Kidney epithelial cell (primary cell): ENCODE results near the gene CA12. TPM values are rescaled to one million over a fixed set of nuclear protein-coding genes. Genes with fewer than 3 reads are reported as not detected.

ENCODE experiments used
- DNase-seq: peaks from one replicate; pipeline ENCODE4 v3.0.0-alpha.2; 2010; ENCODE audit warnings: low read depth
- H3K27me3 ChIP-seq: 2 replicates; pipeline ENCODE4 v1.6.0; 2011; ENCODE audit warnings: low read length; ENCODE audit not compliant: control insufficient read depth, insufficient read depth
- H3K36me3 ChIP-seq: 2 replicates; pipeline ENCODE4 v1.5.1; 2011; ENCODE audit warnings: low read length; ENCODE audit not compliant: control insufficient read depth, insufficient read depth
- H3K4me3 ChIP-seq: 2 replicates; pipeline ENCODE4 v1.5.1; 2011; ENCODE audit warnings: low read depth, mild to moderate bottlenecking, control low read depth, low read length
- CTCF ChIP-seq: IDR thresholded peaks from 2 replicates; pipeline ENCODE4 v1.5.1; 2011; ENCODE audit warnings: mild to moderate bottlenecking, moderate library complexity, low read length, control low read depth, inconsistent platforms; ENCODE audit not compliant: insufficient read depth, poor library complexity, severe bottlenecking
- total RNA-seq: library from RNA; depleted of rRNA; stranded (reverse); fragments of >200 nt; gene quantifications from 2 replicates; pipeline ENCODE4 v1.2.3, GENCODE V29; 2015

Gene CA12
- 2.9 and 4.3 TPM in 2 replicates for total RNA-seq

GRCh38 chr15:63381301-63382204, at the start of gene CA12:
Gene CA12, minus strand, starts transcription at chr15:63381846. Its CDS starts 126 bp downstream, at chr15:63381720.
- Histone ChIP-seq H3K27me3 (no peaks in the 10 kb centered on the region), H3K4me3 (peak within 1 kb of the TSS; percentile 53), H3K36me3 (no peaks in the 10 kb centered on the region)
- no peak for DNase-seq
- no peak for TF ChIP-seq CTCF

GRCh38 chr15:63430766-63431451, 49.3 kb upstream of the CA12 start:
- no peak for TF ChIP-seq CTCF
- no peak for DNase-seq
- Histone ChIP-seq H3K36me3 (no peaks in the 10 kb centered on the region), H3K4me3 (no peak overlapping the region), H3K27me3 (no peaks in the 10 kb centered on the region)

GRCh38 chr15:63426552-63426951, 44.9 kb upstream of the CA12 start:
- H3K36me3 ChIP-seq, result no peaks in the 10 kb centered on the region
- no peaks in the 10 kb centered on the region for H3K27me3 ChIP-seq
- H3K4me3 ChIP-seq, result no peak overlapping the region
- no peak for TF ChIP-seq CTCF
- DNase-seq, result no peak

- H3K27me3 ChIP-seq, result no peaks in the 10 kb centered on the region
- no peak overlapping the region for H3K4me3 ChIP-seq
- DNase-seq, result no peak
- no peak for TF ChIP-seq CTCF
- no peaks in the 10 kb centered on the region for H3K36me3 ChIP-seq
Measured at GRCh38 chr15:63425426-63425985, 43.9 kb upstream of the CA12 start.

GRCh38 chr15:63422891-63423590, 41.4 kb upstream of the CA12 start:
- Histone ChIP-seq H3K4me3 (no peak overlapping the region), H3K36me3 (no peaks in the 10 kb centered on the region), H3K27me3 (no peaks in the 10 kb centered on the region)
- TF ChIP-seq CTCF, result no peak
- no peak for DNase-seq
